H9 (cell line): ENCODE data around the gene CACNA1F. TPM values are rescaled to one million over a fixed set of nuclear protein-coding genes. Genes with fewer than 3 reads are reported as not detected.

ENCODE experiments used
- DNase-seq: peaks from one replicate; pipeline ENCODE4 v3.0.0-alpha.2; 2017
- H2AFZ ChIP-seq: one replicate; pipeline ENCODE4 v1.6.1; 2013; ENCODE audit warnings: mild to moderate bottlenecking, low read length, control low read depth, moderate library complexity
- H2AK5ac ChIP-seq: 2 replicates; pipeline ENCODE4 v1.6.1; 2013; ENCODE audit warnings: low read length, control low read depth, mixed read lengths; ENCODE audit not compliant: insufficient read length
- H2BK120ac ChIP-seq: one replicate; pipeline ENCODE4 v1.6.1; 2013; ENCODE audit warnings: low read depth, mild to moderate bottlenecking, low read length, control low read depth, inconsistent platforms; ENCODE audit not compliant: poor library complexity, severe bottlenecking
- H2BK12ac ChIP-seq: 2 replicates; pipeline ENCODE4 v1.6.1; 2013; ENCODE audit warnings: low read length, control low read depth, mixed read lengths, low read depth; ENCODE audit not compliant: insufficient read length
- H2BK15ac ChIP-seq: 2 replicates; pipeline ENCODE4 v1.6.1; 2013; ENCODE audit warnings: low read depth, low read length, control low read depth
- H2BK20ac ChIP-seq: one replicate; pipeline ENCODE4 v1.6.1; 2013; ENCODE audit warnings: low read depth, mild to moderate bottlenecking, low read length, control low read depth, inconsistent platforms; ENCODE audit not compliant: poor library complexity, severe bottlenecking
- H2BK5ac ChIP-seq: 2 replicates; pipeline ENCODE4 v1.6.1; 2013; ENCODE audit warnings: low read length, control low read depth, mixed read lengths; ENCODE audit not compliant: insufficient read length
- H3K14ac ChIP-seq: 2 replicates; pipeline ENCODE4 v1.6.1; 2013; ENCODE audit warnings: low read length, control low read depth; ENCODE audit not compliant: insufficient read depth
- H3K18ac ChIP-seq: 2 replicates; pipeline ENCODE4 v1.6.1; 2013; ENCODE audit warnings: low read depth, mild to moderate bottlenecking, mixed read lengths, low read length, control low read depth; ENCODE audit not compliant: insufficient read length
- H3K23ac ChIP-seq: 2 replicates; pipeline ENCODE4 v1.6.1; 2013; ENCODE audit warnings: low read length, control low read depth, mixed read lengths, low read depth; ENCODE audit not compliant: insufficient read length
- H3K23me2 ChIP-seq: 2 replicates; pipeline ENCODE4 v1.6.1; 2013; ENCODE audit warnings: low read depth, mild to moderate bottlenecking, mixed read lengths, low read length, control low read depth; ENCODE audit not compliant: insufficient read length, poor library complexity, severe bottlenecking
- H3K27ac ChIP-seq: 2 replicates; pipeline ENCODE4 v1.5.1; 2013; ENCODE audit warnings: low read length, control low read depth, mixed read lengths, low read depth; ENCODE audit not compliant: insufficient read length
- H3K27me3 ChIP-seq: 2 replicates; pipeline ENCODE4 v1.6.1; 2013; ENCODE audit warnings: low read length, control low read depth, inconsistent platforms; ENCODE audit not compliant: insufficient read depth
- H3K4ac ChIP-seq: 2 replicates; pipeline ENCODE4 v1.6.1; 2013; ENCODE audit warnings: low read depth, mild to moderate bottlenecking, control low read depth, inconsistent platforms, low read length, moderate library complexity
- H3K4me1 ChIP-seq: 2 replicates; pipeline ENCODE4 v1.6.1; 2013; ENCODE audit warnings: low read length, control low read depth, inconsistent platforms; ENCODE audit not compliant: insufficient read depth
- H3K4me2 ChIP-seq: 2 replicates; pipeline ENCODE4 v1.6.1; 2013; ENCODE audit warnings: low read length, control low read depth, mixed read lengths; ENCODE audit not compliant: insufficient read length, insufficient read depth
- H3K56ac ChIP-seq: 2 replicates; pipeline ENCODE4 v1.6.1; 2013; ENCODE audit warnings: low read depth, mild to moderate bottlenecking, mixed read lengths, low read length, control low read depth; ENCODE audit not compliant: insufficient read length
- H3K79me1 ChIP-seq: 2 replicates; pipeline ENCODE4 v1.6.1; 2013; ENCODE audit warnings: low read depth, mild to moderate bottlenecking, moderate library complexity, low read length, control low read depth, inconsistent platforms; ENCODE audit not compliant: insufficient read depth, poor library complexity, severe bottlenecking
- H3K79me2 ChIP-seq: 2 replicates; pipeline ENCODE4 v1.6.1; 2013; ENCODE audit warnings: low read length, control low read depth, inconsistent platforms; ENCODE audit not compliant: insufficient read depth
- H3K9ac ChIP-seq: 2 replicates; pipeline ENCODE4 v1.6.1; 2013; ENCODE audit warnings: low read length, control low read depth, mixed read lengths; ENCODE audit not compliant: insufficient read length; ENCODE audit errors: extremely low read depth
- H3K9me3 ChIP-seq: one replicate; pipeline ENCODE4 v1.6.1; 2013; ENCODE audit warnings: low read depth, low read length, inconsistent platforms; ENCODE audit not compliant: control insufficient read depth
- H3T11ph ChIP-seq: one replicate; pipeline ENCODE4 v1.6.1; 2013; ENCODE audit warnings: mild to moderate bottlenecking, low read length, control low read depth, inconsistent platforms
- H4K20me1 ChIP-seq: one replicate; pipeline ENCODE4 v1.6.1; 2013; ENCODE audit not compliant: control insufficient read depth, insufficient read length, insufficient read depth
- H4K5ac ChIP-seq: 2 replicates; pipeline ENCODE4 v1.6.1; 2013; ENCODE audit warnings: low read depth, mild to moderate bottlenecking, mixed read lengths, low read length, control low read depth; ENCODE audit not compliant: insufficient read length
- H4K8ac ChIP-seq: replicated peaks from 2 replicates; pipeline ENCODE4 v1.6.1; 2013; ENCODE audit warnings: low read length, control low read depth, mixed read lengths, low read depth; ENCODE audit not compliant: insufficient read length
- H4K91ac ChIP-seq: 2 replicates; pipeline ENCODE4 v1.6.1; 2013; ENCODE audit warnings: low read depth, mild to moderate bottlenecking, moderate library complexity, mixed read lengths, low read length, control low read depth; ENCODE audit not compliant: insufficient read length
- H3K27ac Mint-ChIP-seq, 3 experiments: 2 replicates in 2 of 3; 3 replicates in 1 of 3; pipeline ENCODE4 v1.8.0; 2020 to 2021; ENCODE audit warnings: mixed read lengths in 3 of 3, mild to moderate bottlenecking in 1 of 3, moderate library complexity in 1 of 3
- H3K27me3 Mint-ChIP-seq: 2 replicates; pipeline ENCODE4 v1.8.0; 2021; ENCODE audit warnings: low read depth, mild to moderate bottlenecking, moderate library complexity, mixed read lengths
- H3K36me3 Mint-ChIP-seq, 3 experiments: 2 replicates in 2 of 3; 3 replicates in 1 of 3; pipeline ENCODE4 v1.8.0; 2020 to 2021; ENCODE audit warnings: low read depth in 3 of 3, mixed read lengths in 3 of 3; ENCODE audit not compliant: insufficient read depth in 1 of 3
- H3K4me1 Mint-ChIP-seq, 2 experiments: 2 replicates each; pipeline ENCODE4 v1.8.0; 2020; ENCODE audit warnings: mixed read lengths in 2 of 2
- H3K4me3 Mint-ChIP-seq, 2 experiments: 2 replicates in 1 of 2; 3 replicates in 1 of 2; pipeline ENCODE4 v1.8.0; 2020 to 2021; ENCODE audit warnings: mild to moderate bottlenecking in 2 of 2, mixed read lengths in 2 of 2, moderate library complexity in 1 of 2
- H3K9me3 Mint-ChIP-seq, 2 experiments: 2 replicates in 1 of 2; 3 replicates in 1 of 2; pipeline ENCODE4 v1.8.0; 2020; ENCODE audit warnings: mild to moderate bottlenecking in 2 of 2, mixed read lengths in 2 of 2, moderate library complexity in 1 of 2
- WGBS: extraction: QIAGEN DNeasy Blood & Tissue Kit; methylation state at CpG from one replicate; pipeline ENCODE4 v1.1.7; 2013; ENCODE audit warnings: missing lambda C conversion rate, low lambda C conversion rate, mixed read lengths; ENCODE audit not compliant: insufficient read length; ENCODE audit errors: extremely low coverage; 5-methylcytosine and 5-hydroxymethylcytosine counted together
- total RNA-seq: library from RNA; stranded (reverse); gene quantifications from 2 replicates; pipeline ENCODE4 v1.2.1, GENCODE V29; 2021
- TF ChIP-seq, protein P1 (sequence below): fragments of 200-600 bp; sonication (generic); conservative IDR thresholded peaks from 3 replicates; pipeline ENCODE4 v1.8.0; 2021; ENCODE audit warnings: antibody characterized with exemption, mild to moderate bottlenecking

CACNA1F gene
- total RNA-seq, 1 experiment from 2014 or later, result 1.4 TPM

DNA sequence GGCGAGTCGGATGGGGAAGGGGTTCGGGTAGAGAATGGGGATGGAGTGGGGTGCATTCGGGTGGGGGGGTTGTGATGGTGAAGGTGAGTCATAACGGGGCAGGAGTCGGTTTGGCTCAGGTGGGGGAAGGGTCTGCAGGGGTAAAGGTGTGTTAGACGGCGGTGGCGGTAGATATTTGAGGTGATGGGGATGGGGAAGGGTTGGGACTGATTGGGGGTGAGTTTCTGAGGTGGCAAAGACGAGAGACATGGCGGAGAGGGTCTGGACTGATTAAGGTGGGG, 33.9 kb downstream of the CACNA1F start:
- H3K27me3 ChIP-seq, result no peaks in the 10 kb centered on the region
- H3K4ac ChIP-seq, result no peak overlapping the region
- DNase-seq, result no peak
- peaks cover 0 to 14% (median 5%) of the 10 kb centered on the region in 3 experiments; a peak in 5 of 7 replicates for H3K36me3 Mint-ChIP-seq
- no peak overlapping the region for H4K91ac ChIP-seq
- H3K18ac ChIP-seq, result no peak overlapping the region
- H2BK5ac ChIP-seq, result no peak overlapping the region
- no peaks in the 10 kb centered on the region for H3K79me2 ChIP-seq
- H2BK20ac ChIP-seq, result no peak overlapping the region
- H3K9me3 ChIP-seq, result peaks cover 23% of the 10 kb centered on the region
- no peak overlapping the region for H3K9ac ChIP-seq
- H4K8ac ChIP-seq, result no peak overlapping the region
- no peaks in the 10 kb centered on the region for H3K79me1 ChIP-seq
- H3K4me1 ChIP-seq, result no peaks in the 10 kb centered on the region
- 100% methylated on average over 2 of the region's 11 CpGs for WGBS
- peaks cover 16% of the 10 kb centered on the region for H3K27me3 Mint-ChIP-seq
- no peak overlapping the region for H3K14ac ChIP-seq
- H3K23me2 ChIP-seq, result peaks cover 14% of the 10 kb centered on the region
- peak overlapping the region; percentile 53 to 84 for H3K4me3 Mint-ChIP-seq
- H3K23ac ChIP-seq, result no peak overlapping the region
- H3T11ph ChIP-seq, result no peak overlapping the region
- no peak overlapping the region for H4K5ac ChIP-seq
- no peak overlapping the region for H2AK5ac ChIP-seq
- no peak overlapping the region for H2BK120ac ChIP-seq
- H3K27ac ChIP-seq, result no peak overlapping the region
- no peak overlapping the region for H2BK15ac ChIP-seq
- H2BK12ac ChIP-seq, result no peak overlapping the region
- TF ChIP-seq, protein P1, sequence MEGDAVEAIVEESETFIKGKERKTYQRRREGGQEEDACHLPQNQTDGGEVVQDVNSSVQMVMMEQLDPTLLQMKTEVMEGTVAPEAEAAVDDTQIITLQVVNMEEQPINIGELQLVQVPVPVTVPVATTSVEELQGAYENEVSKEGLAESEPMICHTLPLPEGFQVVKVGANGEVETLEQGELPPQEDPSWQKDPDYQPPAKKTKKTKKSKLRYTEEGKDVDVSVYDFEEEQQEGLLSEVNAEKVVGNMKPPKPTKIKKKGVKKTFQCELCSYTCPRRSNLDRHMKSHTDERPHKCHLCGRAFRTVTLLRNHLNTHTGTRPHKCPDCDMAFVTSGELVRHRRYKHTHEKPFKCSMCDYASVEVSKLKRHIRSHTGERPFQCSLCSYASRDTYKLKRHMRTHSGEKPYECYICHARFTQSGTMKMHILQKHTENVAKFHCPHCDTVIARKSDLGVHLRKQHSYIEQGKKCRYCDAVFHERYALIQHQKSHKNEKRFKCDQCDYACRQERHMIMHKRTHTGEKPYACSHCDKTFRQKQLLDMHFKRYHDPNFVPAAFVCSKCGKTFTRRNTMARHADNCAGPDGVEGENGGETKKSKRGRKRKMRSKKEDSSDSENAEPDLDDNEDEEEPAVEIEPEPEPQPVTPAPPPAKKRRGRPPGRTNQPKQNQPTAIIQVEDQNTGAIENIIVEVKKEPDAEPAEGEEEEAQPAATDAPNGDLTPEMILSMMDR, result no peak
- no peak overlapping the region for H3K56ac ChIP-seq
- peaks cover 11 to 18% of the 10 kb centered on the region in 2 experiments; a peak in 3 of 4 replicates for H3K4me1 Mint-ChIP-seq
- H2AFZ ChIP-seq, result no peak overlapping the region
- no peak overlapping the region for H3K27ac Mint-ChIP-seq
- H4K20me1 ChIP-seq, result no peaks in the 10 kb centered on the region
- H3K9me3 Mint-ChIP-seq, result peaks cover 73 to 82% of the 10 kb centered on the region in 2 experiments
- peak overlapping the region; percentile 52 for H3K4me2 ChIP-seq
